Measurements from ENCODE around the gene TMUB1.

DNA sequence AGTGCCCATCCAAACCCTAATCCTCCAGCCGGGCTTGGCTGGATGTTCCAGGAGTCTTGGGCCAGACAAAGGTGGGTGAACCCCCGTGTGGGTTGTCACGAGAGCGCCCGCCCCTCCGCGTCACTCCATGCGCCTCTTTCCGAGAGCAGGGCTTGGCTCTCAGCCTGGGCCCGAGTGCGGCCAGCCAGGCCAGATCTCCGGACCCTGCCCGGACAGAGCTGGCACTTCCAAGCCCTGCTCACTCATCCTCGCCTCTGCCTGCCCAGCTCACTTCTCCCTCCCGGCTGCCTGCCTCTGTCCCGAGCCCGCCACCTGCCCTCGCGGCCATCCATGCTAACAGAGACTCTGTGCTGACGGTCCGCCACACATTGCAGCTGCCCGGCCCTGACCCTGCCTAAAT is 37.6 kb upstream of the TMUB1 start:
- TF ChIP-seq, protein P1, sequence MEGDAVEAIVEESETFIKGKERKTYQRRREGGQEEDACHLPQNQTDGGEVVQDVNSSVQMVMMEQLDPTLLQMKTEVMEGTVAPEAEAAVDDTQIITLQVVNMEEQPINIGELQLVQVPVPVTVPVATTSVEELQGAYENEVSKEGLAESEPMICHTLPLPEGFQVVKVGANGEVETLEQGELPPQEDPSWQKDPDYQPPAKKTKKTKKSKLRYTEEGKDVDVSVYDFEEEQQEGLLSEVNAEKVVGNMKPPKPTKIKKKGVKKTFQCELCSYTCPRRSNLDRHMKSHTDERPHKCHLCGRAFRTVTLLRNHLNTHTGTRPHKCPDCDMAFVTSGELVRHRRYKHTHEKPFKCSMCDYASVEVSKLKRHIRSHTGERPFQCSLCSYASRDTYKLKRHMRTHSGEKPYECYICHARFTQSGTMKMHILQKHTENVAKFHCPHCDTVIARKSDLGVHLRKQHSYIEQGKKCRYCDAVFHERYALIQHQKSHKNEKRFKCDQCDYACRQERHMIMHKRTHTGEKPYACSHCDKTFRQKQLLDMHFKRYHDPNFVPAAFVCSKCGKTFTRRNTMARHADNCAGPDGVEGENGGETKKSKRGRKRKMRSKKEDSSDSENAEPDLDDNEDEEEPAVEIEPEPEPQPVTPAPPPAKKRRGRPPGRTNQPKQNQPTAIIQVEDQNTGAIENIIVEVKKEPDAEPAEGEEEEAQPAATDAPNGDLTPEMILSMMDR (IDR thresholded peaks at IDR 0.05; ENCODE audit: low read length): no peak
- TF ChIP-seq EZH2 (IDR thresholded peaks at IDR 0.05; ENCODE audit: borderline replicate concordance, low read length): no peak
